HepG2 (cell line): Measurements from ENCODE around the gene PARN. TPM values are rescaled to one million over a fixed set of nuclear protein-coding genes. Genes with fewer than 3 reads are reported as not detected.

ENCODE experiments used
- ASH2L ChIP-seq: fragments of 300-600, 200-600 bp; sonication (generic); IDR thresholded peaks from 2 replicates; pipeline ENCODE4 v1.7.0; 2017; ENCODE audit warnings: low read depth, mild to moderate bottlenecking, moderate library complexity, mixed read lengths, low read length; ENCODE audit not compliant: insufficient read length
- CHD2 ChIP-seq: IDR thresholded peaks from 2 replicates; pipeline ENCODE4 v1.6.1; 2011; ENCODE audit warnings: low read depth, low read length, improper control_type of control experiment
- CTCF ChIP-seq: sonication (generic); formaldehyde crosslinking; IDR thresholded peaks from 2 replicates; pipeline ENCODE4 v1.5.0; 2020; ENCODE audit warnings: mild to moderate bottlenecking, missing genetic modification reagents, moderate library complexity
- HCFC1 ChIP-seq: fragments of 150-350 bp; IDR thresholded peaks from 2 replicates; pipeline ENCODE4 v1.6.1; 2014; ENCODE audit warnings: low read depth, low read length
- KAT2B ChIP-seq: fragments of 150-350 bp; IDR thresholded peaks from 2 replicates; pipeline ENCODE4 v1.6.1; 2014; ENCODE audit warnings: low read depth, low read length, borderline replicate concordance
- KLF9 ChIP-seq: IDR thresholded peaks from 2 replicates; pipeline ENCODE4 v1.6.1; 2016; ENCODE audit warnings: low read depth
- NCOA1 ChIP-seq: sonication (generic); formaldehyde crosslinking; IDR thresholded peaks from 2 replicates; pipeline ENCODE4 v1.9.0; 2021; ENCODE audit warnings: missing genetic modification reagents
- NFATC3 ChIP-seq: sonication (generic); formaldehyde crosslinking; IDR thresholded peaks from 2 replicates; pipeline ENCODE4 v1.5.1; 2020; ENCODE audit warnings: mild to moderate bottlenecking, missing genetic modification reagents
- NFIC ChIP-seq: IDR thresholded peaks from 2 replicates; pipeline ENCODE4 v1.6.1; 2012; ENCODE audit warnings: mild to moderate bottlenecking, low read length, inconsistent platforms
- NR2F6 ChIP-seq, 2 experiments: IDR thresholded peaks; 2 replicates each; pipeline ENCODE4 v1.6.1; 2016; ENCODE audit warnings: antibody characterized with exemption in 1 of 2, mild to moderate bottlenecking in 1 of 2
- PHF5A ChIP-seq: IDR thresholded peaks from one replicate; pipeline ENCODE4 v1.6.1; 2018; ENCODE audit warnings: low read depth, missing genetic modification reagents; ENCODE audit not compliant: unreplicated experiment
- PRMT3 ChIP-seq: sonication (generic); formaldehyde crosslinking; IDR thresholded peaks from 2 replicates; pipeline ENCODE4 v1.8.1; 2022; ENCODE audit warnings: low read depth, mild to moderate bottlenecking, moderate library complexity, missing genetic modification reagents, borderline replicate concordance
- ZBTB8A ChIP-seq: sonication (generic); formaldehyde crosslinking; IDR thresholded peaks from 2 replicates; pipeline ENCODE4 v1.4.0; 2020; ENCODE audit warnings: mild to moderate bottlenecking, low read depth, missing genetic modification reagents, borderline replicate concordance
- ZFX ChIP-seq: sonication (generic); formaldehyde crosslinking; IDR thresholded peaks from 2 replicates; pipeline ENCODE4 v1.4.0; 2020; ENCODE audit warnings: mild to moderate bottlenecking, low read depth, missing genetic modification reagents, moderate library complexity
- ZFY ChIP-seq: sonication (generic); formaldehyde crosslinking; IDR thresholded peaks from 2 replicates; pipeline ENCODE4 v1.4.0; 2020; ENCODE audit warnings: missing genetic modification reagents
- ZNF33B ChIP-seq: sonication (generic); formaldehyde crosslinking; IDR thresholded peaks from 2 replicates; pipeline ENCODE4 v1.5.1; 2020; ENCODE audit warnings: mild to moderate bottlenecking, missing genetic modification reagents
- ZNF512B ChIP-seq: sonication (generic); formaldehyde crosslinking; IDR thresholded peaks from 2 replicates; pipeline ENCODE4 v1.5.1; 2020; ENCODE audit warnings: missing genetic modification reagents, mild to moderate bottlenecking, borderline replicate concordance
- ZNF788 ChIP-seq: sonication (generic); formaldehyde crosslinking; IDR thresholded peaks from 2 replicates; pipeline ENCODE4 v1.5.0; 2020; ENCODE audit warnings: mild to moderate bottlenecking, missing genetic modification reagents, borderline replicate concordance
- polyA plus RNA-seq, 8 experiments: library from polyadenylated mRNA; depleted of rRNA in 3 of 8; stranded (reverse) in 7 of 8; unstranded in 1 of 8; fragments of >200 nt; fragmentation: Illumina TruSeq in 4 of 8; extraction: Trizol in 4 of 8; gene quantifications; 2 replicates each; pipeline versions ENCODE4 v1.2.1 to v1.2.3, GENCODE V29; 2011 to 2016; ENCODE audit warnings: low read depth in 4 of 8, missing spikeins in 1 of 8, mixed read lengths in 1 of 8; ENCODE audit not compliant: insufficient read depth in 1 of 8
- total RNA-seq, 5 experiments: library from RNA; depleted of rRNA; stranded (reverse); fragments of >200 nt; fragmentation: Illumina TruSeq; extraction: Trizol; gene quantifications; 2 replicates each; pipeline ENCODE4 v1.2.3, GENCODE V29; 2016; ENCODE audit warnings: low read depth in 1 of 5
- TF ChIP-seq, protein P1 (sequence below): IDR thresholded peaks from 2 replicates; pipeline ENCODE4 v1.6.1; 2018; ENCODE audit warnings: missing genetic modification reagents
- TF ChIP-seq, protein P2 (sequence below): sonication (generic); formaldehyde crosslinking; IDR thresholded peaks from 2 replicates; pipeline ENCODE4 v1.4.0; 2020; ENCODE audit warnings: missing genetic modification reagents, borderline replicate concordance

The PARN gene
- total and polyA plus RNA-seq, 2 of the 13 experiments (the other 11 are each of a cell fraction or from before 2014, with no cell fraction given) = 13.3 to 47.6 TPM

- TF ChIP-seq ZNF512B (CRISPR knock-in tag) (peak; percentile 15; the same call in 1 of the 2 replicates), NFATC3 (CRISPR knock-in tag) (no peak), NR2F6 (IDR thresholded peaks at IDR 0.05) (peak; percentile 99), NR2F6 (CRISPR knock-in tag; IDR thresholded peaks at IDR 0.05) (peak; percentile 100), CHD2 (no peak), ZFY (CRISPR knock-in tag) (peak; percentile 6; the same call in 1 of the 2 replicates), NFIC (peak; percentile 98), ZBTB8A (CRISPR knock-in tag) (peak; percentile 78; the same call in 1 of the 2 replicates), PRMT3 (CRISPR knock-in tag) (no peak), ZFX (CRISPR knock-in tag) (peak; percentile 42; the same call in 1 of the 2 replicates), ZNF33B (CRISPR knock-in tag) (0 out of 2 replicates have a peak, but pooled peaks have one; percentile 34), ZNF788 (CRISPR knock-in tag) (peak; percentile 68; the same call in 1 of the 2 replicates), KAT2B (no peak), PHF5A (CRISPR knock-in tag) (peak; percentile 62), CTCF (no peak), NCOA1 (peak; percentile 79; the same call in 1 of the 2 replicates), KLF9 (CRISPR knock-in tag) (peak; percentile 47; the same call in 1 of the 2 replicates), ASH2L (peak; percentile 99), HCFC1 (no peak)
- TF ChIP-seq, protein P1, sequence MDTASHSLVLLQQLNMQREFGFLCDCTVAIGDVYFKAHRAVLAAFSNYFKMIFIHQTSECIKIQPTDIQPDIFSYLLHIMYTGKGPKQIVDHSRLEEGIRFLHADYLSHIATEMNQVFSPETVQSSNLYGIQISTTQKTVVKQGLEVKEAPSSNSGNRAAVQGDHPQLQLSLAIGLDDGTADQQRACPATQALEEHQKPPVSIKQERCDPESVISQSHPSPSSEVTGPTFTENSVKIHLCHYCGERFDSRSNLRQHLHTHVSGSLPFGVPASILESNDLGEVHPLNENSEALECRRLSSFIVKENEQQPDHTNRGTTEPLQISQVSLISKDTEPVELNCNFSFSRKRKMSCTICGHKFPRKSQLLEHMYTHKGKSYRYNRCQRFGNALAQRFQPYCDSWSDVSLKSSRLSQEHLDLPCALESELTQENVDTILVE (CRISPR knock-in tag) = peak; percentile 83
- TF ChIP-seq, protein P2, sequence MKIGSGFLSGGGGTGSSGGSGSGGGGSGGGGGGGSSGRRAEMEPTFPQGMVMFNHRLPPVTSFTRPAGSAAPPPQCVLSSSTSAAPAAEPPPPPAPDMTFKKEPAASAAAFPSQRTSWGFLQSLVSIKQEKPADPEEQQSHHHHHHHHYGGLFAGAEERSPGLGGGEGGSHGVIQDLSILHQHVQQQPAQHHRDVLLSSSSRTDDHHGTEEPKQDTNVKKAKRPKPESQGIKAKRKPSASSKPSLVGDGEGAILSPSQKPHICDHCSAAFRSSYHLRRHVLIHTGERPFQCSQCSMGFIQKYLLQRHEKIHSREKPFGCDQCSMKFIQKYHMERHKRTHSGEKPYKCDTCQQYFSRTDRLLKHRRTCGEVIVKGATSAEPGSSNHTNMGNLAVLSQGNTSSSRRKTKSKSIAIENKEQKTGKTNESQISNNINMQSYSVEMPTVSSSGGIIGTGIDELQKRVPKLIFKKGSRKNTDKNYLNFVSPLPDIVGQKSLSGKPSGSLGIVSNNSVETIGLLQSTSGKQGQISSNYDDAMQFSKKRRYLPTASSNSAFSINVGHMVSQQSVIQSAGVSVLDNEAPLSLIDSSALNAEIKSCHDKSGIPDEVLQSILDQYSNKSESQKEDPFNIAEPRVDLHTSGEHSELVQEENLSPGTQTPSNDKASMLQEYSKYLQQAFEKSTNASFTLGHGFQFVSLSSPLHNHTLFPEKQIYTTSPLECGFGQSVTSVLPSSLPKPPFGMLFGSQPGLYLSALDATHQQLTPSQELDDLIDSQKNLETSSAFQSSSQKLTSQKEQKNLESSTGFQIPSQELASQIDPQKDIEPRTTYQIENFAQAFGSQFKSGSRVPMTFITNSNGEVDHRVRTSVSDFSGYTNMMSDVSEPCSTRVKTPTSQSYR = peak; percentile 70; the same call in 1 of the 2 replicates
Measured at GRCh38 chr16:14510939-14511799, 118.9 kb downstream of the PARN start (continued).
